ENCODE data around the gene PGF. TPM values are rescaled to one million over a fixed set of nuclear protein-coding genes. Genes with fewer than 3 reads are reported as not detected.

The PGF gene
- total RNA-seq, 1 donor from 2014 or later = 564 TPM

DNA sequence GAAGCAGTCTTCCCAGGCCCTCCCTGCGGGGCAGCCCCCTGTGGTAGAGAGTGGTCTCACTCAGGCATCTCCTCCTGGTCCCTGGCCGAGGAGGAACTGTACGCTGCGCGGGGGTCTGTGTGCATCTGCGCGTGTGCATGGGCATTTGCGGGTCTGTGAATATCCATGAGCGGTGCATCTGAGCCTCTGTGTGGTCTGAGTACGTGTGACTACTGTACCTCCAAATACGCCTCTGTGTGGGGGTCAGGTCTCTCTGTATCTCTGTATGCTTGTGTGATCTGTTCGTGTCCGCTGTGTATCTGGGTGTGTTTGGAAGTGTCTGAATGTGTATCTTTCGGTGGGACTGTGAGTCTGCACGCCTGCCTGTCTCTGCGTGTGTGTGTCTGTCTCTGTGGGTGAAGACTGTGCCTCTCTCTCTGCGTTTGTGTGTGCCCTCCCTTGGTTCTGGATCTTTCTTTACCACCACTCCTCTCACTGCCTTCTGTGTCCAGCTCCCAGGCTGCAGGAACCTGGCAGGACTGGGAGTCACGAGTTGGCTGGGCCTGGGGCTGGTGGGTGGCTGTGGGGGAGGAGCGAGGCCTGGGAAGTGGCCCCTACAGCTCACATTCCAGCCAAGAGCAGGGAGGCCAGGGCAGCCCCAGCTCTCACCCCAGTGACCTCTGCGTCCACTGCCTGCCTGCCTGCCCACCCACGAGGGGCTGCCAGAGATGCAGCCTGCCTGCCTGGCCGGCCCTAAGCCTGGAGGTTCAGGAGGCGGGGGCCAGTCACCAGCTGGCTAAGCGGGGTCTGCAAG is 1.1 kb upstream of the PGF start:
- no peak for DNase-seq (ENCODE audit: low read depth, low spot score)

DNA sequence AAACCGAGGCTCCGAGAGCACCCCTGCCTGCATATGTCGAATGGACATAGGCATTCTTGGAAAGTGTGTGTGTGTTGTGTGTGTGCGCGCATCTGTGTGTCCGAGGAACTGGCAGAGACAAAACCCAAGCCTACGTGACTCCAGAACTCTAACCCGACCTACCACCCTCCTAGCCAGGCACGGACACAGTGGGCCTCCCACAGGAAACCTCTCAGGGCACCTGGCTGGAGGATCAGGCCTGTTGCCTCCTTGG is 556 bp upstream of the PGF start:
- no peak for DNase-seq (ENCODE audit: low read depth, low spot score)

DNA sequence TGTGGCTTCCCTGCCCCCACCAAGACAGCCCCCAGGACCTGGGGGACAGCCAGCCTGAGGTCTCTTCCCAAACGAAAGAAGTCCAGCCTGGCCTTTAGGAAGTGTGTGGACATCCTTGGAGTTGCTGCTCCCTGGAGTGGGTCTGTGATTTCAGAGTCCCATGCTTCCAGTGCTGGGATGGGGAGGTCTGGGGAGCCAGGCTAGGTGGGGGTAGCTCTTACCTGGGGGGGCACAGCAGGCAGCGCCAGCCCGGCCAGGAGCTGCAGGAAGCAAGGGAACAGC is 509 bp downstream of the PGF start:
- no peak for DNase-seq (ENCODE audit: low read depth, low spot score)

DNA sequence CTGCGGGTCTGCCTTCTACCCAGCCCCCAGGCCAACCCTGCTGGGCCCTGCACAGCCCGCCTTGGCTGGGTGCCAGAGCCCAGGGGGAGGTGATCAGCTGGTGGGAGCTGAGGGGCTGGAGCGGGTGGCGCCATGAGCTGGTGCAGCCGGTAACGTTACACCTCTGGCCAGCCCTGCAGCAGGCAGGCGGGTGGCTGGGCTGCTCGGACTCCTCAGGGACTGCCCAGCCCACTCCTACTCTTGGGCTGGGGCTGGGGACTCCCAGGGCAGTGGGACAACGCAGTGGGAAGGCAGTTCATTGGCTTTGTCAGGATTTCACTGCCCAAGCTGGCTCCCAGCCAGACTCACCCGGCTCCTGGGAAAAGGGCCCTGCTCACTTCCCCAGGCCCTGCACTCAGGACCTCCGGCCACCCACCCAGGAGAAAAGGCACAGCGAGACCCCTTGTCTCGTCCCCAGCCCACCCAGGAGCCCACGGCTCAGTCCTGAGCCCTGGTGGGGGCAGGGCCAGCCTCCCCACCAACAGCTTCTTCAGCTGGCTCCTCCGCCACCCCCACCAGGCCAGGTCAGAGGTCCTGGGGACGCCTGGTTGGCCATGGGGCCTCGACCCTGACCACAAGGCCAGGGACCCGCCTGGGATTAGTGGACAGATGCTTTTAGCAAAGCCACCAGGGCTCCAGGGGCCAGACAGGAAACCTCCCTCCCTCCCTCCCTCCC is 1.0 kb downstream of the PGF start:
- no peak for DNase-seq (ENCODE audit: low read depth, low spot score)

DNA sequence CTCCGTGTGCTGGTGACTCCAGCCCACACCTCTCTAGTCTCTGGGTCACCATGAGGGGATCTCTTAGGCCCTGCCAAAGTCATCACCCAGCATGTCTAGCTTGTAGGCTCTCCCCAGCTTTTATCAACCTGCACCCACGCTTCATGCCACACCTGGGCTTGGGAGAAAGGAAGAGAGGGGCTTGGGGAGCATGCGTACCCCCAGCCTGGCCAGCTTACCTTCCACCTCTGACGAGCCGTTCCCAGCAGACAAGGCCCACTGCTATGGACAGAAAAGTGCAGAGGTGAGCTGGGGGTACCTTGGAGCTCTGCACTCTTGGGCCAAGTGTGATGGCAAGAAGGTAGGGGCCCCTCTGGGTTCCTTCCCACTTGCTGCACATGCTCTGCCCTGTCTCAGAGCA is 1.7 kb downstream of the PGF start:
- DNase-seq (ENCODE audit: low read depth, low spot score) = no peak

DNA sequence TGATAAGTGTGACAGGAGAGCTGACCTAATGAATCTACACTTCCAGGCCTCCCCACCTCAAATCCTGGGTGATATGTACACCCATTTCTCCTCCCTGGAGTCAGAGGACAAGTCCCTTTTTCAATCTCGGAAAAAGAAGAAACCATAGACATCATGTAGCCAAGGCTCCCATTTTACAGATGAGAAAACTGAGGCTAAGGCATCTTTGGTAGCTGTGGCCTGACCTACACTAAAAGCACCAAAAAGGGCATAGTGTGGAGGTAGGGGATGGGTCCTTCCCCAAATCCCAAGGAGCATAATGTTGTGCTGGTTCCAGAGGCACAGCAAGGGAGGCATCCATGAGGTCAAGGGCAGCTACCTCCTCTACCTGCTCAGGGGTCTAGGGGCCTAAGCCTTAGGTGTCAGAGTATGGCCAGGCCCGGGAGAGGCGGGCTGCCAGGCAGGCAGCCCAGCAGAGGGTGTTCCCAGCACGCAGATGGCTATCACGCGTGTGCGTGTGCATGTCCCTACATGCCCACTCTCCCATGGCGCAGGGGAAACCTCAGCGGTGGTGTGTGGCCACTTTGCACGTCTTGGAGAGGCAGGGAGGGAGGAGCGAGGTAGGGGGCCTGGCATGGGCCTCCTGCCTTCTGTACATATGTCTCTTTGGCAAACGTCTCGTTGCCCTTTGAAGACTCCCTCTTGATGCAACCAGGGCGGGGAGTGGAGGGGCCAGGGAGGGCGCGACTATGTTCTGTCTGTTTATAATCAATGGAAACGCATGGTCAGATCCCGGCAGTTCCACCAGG is 2.5 kb downstream of the PGF start:
- no peak for DNase-seq (ENCODE audit: low read depth, low spot score)

DNA sequence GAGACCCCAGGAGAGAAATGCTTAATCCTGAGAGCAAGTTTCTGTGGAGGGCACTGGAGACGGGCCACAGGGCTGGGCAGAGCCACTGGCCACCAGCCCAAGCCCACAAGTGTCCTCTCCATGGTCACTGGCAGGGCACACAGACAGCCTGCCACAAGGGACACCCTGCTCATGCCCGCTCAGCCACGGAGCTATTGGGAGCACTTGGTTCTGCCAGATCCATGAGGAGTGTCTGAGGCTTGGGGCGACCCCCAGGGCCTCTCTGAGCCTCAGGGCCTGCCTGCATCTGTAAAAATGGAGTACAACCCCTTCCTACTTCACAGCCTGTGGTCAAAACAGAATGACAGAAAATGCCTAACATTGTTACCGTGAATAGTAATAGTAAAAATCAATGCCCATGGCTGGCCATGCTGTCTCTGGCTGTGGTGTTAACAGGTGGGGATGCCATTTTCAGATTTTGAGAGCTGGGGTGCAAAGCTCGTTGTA is 3.2 kb downstream of the PGF start:
- no peak for DNase-seq (ENCODE audit: low read depth, low spot score)

DNA sequence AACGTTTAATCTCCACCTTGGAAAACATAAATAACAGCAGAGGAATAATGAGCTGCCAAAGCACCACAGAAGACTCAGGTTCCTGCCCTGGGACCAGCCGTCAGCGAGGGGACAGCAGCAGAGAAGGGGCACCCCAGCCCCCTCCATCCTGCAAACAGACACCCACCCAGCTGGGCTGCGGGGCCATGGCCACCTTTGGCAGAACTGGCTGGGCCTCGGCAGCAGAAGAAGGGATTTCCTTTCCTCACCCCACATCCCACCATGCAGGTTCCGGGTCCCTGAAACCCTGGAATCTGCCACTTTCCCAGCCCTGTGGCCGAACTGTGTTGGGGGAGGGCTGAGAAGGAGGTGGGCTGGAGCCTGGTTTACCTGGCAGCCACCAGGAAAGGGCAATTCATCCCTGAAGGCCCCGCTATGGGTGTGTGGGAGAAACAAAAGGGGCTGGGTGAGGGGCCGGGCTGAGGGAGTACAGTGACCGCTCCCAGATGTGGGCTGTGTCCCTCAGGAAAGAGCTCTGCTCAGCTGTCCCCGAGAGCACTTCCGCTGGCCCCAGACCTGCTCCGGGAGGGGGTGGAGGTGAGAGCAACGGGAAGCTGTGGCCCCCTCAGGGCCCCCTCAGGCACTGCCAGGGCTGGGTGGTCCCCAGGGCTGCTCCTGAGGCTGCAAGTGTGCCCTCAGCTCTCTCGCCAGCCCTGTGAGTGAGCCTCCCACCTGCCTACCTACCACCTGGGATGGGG is 3.8 kb downstream of the PGF start:
- no peak for DNase-seq (ENCODE audit: low read depth, low spot score)

DNA sequence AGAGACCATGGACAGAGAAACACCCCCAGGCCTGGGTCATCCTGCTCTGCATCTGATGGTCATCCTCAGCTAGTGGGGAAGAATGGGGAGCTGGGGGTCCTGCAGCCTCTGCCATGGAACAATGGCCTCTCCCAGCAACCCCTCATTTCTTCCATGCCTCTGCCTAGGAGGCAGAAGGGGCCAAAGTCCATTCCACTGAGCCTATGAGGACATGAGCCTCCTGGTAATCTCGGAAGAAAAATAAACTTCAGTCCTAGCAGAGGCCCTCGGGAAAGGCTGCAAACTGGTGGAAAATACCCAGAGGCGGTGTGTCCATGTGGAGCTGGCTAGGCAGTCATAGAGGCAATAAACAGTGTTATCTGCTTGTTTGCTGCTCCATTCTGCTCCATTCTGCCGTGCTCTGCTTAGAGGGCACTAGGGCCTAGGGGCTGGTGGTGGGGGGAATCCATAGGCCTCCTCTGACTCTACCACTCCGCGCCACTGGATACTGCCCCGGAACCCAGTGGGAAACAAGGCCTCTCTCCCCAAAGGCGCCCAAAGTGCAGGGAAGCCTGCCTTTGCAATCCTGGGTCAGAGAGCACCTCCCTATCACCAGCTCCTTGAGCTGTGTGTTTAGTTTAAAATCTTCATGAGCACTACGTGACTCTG is 4.5 kb downstream of the PGF start:
- DNase-seq (ENCODE audit: low read depth, low spot score) = no peak

DNA sequence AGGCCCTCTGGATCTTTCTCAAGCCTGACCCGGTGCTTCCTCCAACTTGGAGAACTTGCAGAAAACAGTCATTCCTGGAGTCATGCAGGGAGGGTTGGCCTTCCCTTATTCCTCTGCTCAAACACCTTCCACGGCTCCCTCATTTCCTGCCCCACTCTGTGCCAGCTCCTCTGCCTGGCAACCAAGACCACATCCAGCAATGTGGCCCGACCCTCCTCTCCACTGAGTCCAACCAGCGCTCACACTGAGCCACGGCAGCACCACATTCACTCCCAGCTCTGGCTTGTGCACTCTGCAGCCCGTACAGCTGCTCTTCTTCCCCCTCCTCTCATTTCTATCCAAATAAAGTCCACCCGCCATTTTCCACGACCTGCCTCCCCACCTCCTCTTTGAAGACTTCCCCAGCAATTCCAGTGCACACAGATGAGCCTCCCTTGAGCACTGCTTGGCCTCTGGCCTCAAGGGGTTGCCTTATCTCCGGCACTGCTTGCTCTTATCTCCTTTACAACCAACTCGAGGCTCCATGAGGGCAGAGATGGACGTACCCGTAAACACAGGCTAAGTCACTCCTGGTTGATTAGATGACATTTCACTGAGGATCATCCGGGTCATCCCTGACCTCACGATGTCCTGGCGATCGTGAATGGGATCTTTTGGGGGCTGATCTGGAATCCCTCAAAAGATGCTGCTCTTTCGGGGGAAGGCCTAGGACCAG is 5.4 kb downstream of the PGF start:
- DNase-seq (ENCODE audit: low read depth, low spot score) = no peak

DNA sequence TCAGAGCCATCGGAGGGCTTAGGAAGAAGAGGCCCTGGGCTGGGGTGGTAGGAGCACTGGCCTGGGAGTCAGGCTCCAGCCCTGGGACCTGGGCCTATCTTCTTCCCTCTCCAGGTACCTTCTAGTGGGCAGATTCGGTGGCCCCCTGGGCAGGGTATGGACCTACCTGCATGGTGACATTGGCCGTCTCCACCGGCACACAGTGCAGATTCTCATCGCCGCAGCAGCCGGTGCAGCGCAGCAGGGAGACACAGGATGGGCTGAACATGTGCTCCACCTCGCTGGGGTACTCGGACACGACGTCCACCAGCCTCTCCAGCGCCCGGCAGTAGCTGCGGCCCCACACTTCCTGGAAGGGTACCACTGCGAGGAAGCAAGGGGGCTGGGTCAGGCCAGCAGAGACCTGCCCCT is 6.2 kb downstream of the PGF start:
- DNase-seq (ENCODE audit: low read depth, low spot score) = no peak

DNA sequence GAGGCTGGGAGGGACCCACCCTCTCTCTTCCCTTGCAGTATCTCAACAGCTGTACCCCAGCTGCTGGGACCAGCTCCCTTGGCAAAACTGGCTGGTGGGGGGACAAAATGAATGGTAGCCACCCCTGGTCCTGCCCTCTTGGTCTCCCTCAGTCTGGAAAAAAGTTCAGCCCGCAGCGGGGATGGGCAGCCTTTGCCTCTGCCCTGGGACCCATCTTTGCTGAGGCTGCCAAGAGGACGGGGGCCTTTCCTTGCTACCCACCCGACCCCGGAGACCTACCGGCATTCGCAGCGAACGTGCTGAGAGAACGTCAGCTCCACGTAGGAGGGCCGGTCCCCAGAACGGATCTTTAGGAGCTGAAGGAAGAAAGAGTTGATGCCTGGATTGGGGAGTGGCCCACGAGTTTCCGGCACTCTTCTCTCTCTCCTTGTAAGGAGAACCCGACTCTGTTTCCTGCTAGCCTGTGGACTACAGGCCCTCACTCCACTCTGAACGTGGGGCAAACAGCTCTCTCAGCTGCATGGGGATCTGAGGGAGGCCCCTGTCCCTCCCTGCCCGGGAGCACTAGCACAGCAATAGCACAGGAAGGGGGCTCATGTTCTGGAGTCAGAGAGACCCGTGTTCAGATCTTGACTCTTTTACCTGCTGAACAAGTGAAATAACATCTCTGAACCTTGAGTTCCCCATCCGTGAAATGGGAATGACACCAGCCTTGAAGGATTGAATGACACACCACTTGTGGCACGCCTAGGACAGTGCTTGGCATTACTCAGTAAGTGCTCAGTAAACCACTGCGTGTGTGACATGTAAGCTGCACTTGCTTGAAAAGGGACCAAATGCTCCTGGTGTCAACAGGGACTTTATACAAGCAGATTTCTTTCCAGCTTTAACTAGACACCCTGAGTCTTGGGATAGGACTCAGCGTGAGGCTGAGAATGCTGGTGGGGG is 6.9 kb downstream of the PGF start:
- DNase-seq (ENCODE audit: low read depth, low spot score) = no peak

DNA sequence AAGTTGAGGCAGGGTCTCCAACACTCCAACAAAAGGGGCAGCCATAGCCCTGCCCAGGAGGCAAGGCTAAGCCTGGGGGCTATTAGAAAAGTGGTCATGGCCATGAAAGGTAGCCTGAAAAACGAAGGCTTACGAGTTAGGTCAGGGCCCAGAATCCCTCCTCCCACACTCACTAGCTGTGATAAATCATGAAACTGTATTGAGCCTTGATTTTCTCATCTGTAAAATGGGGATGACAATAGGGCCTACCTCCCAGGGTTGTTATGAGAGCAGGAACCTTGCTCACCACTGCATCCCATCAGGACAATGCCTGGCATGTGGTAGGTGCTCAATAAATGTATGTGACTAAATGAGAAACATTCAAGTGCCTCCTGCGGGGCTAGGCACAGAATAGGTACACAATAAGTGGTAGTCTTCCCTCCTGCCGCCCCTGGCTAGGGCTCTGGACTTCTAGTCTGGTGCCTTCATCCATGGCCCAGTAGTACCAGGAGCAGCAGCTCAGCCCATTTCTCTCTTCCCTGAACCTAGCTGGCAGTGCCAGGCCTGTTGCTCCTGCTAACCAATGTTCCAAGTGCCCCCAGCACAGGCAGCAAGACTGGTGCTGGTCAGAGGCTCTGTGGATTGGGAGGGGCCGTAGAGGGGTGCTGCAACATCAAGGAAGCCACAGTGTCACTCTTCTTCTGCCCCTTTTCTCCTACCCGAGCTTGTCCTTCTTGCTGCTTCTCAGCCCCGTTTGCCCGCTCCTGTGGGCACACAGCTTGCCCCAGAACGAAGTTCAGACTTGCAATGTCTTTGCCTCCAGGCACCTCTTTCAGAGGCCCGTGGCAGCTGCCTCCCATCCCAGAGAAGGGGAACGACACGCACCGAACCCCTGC is 7.8 kb downstream of the PGF start:
- no peak for DNase-seq (ENCODE audit: low read depth, low spot score)

DNA sequence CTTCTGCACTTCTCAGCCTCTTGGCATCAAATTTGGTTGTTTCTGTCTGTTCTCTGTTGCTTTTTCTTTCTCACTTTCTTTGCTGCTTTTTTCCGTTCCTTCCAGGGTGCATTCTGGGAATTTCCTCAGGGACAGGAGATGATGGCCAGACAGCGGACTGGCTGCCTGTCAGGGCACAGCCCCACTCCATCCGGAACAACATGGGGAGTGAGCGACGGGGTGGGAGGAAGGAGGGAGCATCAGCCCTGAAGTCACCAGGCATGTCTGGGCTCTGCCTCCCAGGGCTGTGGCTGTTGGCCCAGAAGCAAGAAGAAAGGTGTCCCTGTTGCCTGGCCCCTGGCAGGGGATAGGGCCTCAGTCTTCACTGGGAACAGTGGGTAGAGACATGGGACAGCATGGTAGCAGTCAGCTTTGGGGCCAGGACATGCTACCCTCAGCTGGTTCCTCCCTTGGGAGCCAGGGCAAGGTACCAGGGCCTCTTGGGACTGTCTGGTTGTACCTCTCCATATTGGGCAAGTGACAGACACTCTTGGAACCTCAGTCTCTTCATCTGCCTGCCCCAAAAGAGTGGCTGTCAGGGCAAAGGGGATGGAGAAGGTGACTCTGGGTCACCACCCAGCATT is 8.6 kb downstream of the PGF start:
- no peak for DNase-seq (ENCODE audit: low read depth, low spot score)

DNA sequence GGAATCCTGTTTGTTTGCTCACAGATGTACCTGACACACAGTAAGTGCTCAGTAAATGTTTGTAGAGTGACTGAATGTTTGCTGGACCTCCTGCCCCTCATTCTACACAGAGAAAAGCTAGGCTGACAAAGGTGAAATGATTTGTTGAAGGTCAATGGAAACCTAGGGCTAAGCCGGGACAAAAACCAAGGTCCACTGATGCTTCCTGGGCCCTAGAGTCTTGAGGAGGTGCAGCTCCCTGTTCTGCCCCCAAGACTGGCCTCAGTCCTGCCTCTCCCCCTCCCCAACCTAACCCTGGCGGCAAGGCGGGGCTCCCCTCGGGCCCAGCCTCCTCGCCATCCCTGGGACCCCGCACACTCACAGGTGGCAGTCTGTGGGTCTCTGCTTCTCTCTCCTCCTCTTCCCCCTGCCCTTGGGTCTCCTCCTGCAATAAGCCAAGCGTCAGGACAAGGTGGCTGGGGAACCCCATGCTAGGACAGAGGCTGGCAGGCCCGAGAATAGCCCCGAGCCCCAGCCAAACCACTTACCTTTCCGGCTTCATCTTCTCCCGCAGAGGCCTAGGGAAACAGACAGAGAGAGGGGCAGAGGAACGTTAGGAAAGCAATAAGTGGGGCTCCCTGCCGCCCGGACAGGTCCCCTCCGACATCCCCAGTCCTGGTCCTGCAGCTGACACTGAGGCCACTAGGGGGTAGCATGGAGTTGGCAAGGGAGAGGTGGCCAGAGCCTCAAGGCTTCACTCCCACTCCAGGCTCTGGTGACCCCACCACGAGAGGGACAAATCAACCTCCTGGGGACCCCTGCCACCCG is 9.3 kb downstream of the PGF start:
- no peak for DNase-seq (ENCODE audit: low read depth, low spot score)

DNA sequence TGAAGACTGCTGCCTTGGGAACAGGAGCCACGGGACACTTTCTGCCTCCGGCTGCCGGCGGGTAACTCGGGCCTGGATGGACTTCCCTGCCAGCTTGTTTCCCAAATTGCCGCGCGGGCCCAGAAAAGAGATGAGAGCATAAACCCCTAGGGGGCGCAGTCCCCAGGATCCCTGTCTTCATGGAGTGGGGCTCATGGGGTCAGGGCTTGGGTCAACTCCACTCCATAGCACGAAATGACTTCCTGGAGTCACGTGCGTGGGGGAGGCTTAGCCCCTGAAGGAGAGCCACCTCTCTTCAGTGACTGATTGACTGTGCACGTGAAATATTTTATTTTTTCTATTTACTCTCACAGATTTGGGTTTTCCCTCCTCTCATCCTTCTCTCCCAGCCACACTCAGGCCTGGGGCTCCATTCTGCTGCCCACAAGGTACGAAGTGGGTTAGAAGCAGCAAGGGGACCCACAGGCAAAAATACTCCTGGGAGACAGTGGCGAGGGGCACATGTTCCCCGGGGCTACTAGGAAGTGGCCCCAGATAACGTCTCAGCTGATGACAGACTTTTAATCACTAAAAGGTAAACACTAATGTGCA is 10.0 kb downstream of the PGF start:
- no peak for DNase-seq (ENCODE audit: low read depth, low spot score)

DNA sequence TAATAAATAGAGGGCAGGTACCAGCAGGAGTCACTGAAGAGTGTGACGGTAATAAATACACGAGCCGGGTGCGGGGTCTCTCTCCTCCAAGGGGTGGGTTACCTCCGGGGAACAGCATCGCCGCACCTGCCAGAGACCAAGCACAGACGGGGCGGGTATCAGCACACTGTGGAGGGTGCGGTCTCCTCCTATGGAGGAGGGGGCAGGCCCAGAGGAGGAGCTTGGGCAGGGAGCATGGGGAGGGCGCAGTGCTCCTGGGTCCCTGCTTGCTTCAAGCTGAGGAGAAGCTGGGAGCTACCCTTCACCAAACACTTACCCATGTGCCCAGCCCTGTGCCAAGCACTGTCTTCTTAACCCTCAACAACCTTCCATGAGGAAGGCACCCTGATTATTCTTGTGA is 12.8 kb downstream of the PGF start:
- no peak for DNase-seq (ENCODE audit: low read depth, low spot score)

Data from pulmonary artery endothelial cell (primary cell).